HG02852 (cell line): ENCODE results near the gene GLDN.

Experiments used
- ATAC-seq: cut with Tn5 transposase; IDR thresholded peaks from one replicate; pipeline ENCODE4 v1.9.1; 2021; ENCODE audit warnings: mild to moderate bottlenecking, moderate library complexity; ENCODE audit not compliant: unreplicated experiment

GLDN gene

GRCh38 chr15:51341366-51342226, at the start of gene GLDN:
Gene GLDN (plus strand): TSS chr15:51341655. CDS start chr15:51341685, 30 bp downstream.
- ATAC-seq: no peak

- ATAC-seq: no peak
Observed at GRCh38 chr15:51298620-51299019, 42.8 kb upstream of the GLDN start.

- ATAC-seq: no peak
Observed at GRCh38 chr15:51299187-51300015, 42.1 kb upstream of the GLDN start.

- no peak for ATAC-seq
Observed at GRCh38 chr15:51302480-51302879, 39.0 kb upstream of the GLDN start.

GRCh38 chr15:51303462-51303980, 37.9 kb upstream of the GLDN start:
- ATAC-seq: no peak

- ATAC-seq: no peak
Observed at GRCh38 chr15:51307325-51307724, 34.1 kb upstream of the GLDN start.

GRCh38 chr15:51307811-51308210, 33.6 kb upstream of the GLDN start:
- ATAC-seq: no peak

GRCh38 chr15:51310064-51310463, 31.4 kb upstream of the GLDN start:
- no peak for ATAC-seq

- no peak for ATAC-seq
Observed at GRCh38 chr15:51311510-51311909, 29.9 kb upstream of the GLDN start.

- ATAC-seq: no peak
Observed at GRCh38 chr15:51312166-51313073, 29.0 kb upstream of the GLDN start.

GRCh38 chr15:51313074-51313393, 28.4 kb upstream of the GLDN start:
- no peak for ATAC-seq

GRCh38 chr15:51313644-51314280, 27.7 kb upstream of the GLDN start:
- no peak for ATAC-seq

GRCh38 chr15:51314391-51315337, 26.8 kb upstream of the GLDN start:
- no peak for ATAC-seq

- ATAC-seq: no peak
Observed at GRCh38 chr15:51315726-51316125, 25.7 kb upstream of the GLDN start.

GRCh38 chr15:51316636-51317035, 24.8 kb upstream of the GLDN start:
- ATAC-seq: no peak

- no peak for ATAC-seq
Observed at GRCh38 chr15:51318382-51319150, 22.9 kb upstream of the GLDN start.

GRCh38 chr15:51319539-51319938, 21.9 kb upstream of the GLDN start:
- no peak for ATAC-seq

- ATAC-seq: no peak
Observed at GRCh38 chr15:51320843-51321242, 20.6 kb upstream of the GLDN start.
